ENCODE results near the gene SMURF1.

DNA sequence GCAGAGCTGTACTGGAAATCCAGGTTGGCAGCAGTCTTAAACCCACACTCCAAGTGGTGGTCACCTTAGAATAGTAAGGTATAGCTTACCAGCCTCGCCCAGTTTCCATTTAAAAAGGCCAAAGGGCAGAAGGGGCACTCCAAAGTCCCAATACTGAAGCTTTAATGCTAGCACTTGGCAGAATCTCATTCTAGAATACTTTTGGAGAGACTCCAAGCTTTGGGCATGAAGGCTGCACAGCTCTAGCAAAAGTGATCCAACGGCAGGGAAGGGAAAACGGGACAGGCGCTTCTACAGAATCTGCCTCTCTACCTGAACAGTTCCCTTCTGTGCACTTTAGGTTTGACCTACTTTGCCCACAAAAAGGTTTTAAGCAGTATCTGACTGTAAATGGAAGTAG is 19.7 kb downstream of the SMURF1 start:
- TF ChIP-seq, protein P1, sequence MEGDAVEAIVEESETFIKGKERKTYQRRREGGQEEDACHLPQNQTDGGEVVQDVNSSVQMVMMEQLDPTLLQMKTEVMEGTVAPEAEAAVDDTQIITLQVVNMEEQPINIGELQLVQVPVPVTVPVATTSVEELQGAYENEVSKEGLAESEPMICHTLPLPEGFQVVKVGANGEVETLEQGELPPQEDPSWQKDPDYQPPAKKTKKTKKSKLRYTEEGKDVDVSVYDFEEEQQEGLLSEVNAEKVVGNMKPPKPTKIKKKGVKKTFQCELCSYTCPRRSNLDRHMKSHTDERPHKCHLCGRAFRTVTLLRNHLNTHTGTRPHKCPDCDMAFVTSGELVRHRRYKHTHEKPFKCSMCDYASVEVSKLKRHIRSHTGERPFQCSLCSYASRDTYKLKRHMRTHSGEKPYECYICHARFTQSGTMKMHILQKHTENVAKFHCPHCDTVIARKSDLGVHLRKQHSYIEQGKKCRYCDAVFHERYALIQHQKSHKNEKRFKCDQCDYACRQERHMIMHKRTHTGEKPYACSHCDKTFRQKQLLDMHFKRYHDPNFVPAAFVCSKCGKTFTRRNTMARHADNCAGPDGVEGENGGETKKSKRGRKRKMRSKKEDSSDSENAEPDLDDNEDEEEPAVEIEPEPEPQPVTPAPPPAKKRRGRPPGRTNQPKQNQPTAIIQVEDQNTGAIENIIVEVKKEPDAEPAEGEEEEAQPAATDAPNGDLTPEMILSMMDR (IDR thresholded peaks at IDR 0.05): no peak
- TF ChIP-seq POLR2A (IDR thresholded peaks at IDR 0.05): no peak
- no peak for TF ChIP-seq EP300 (IDR thresholded peaks at IDR 0.05)
